PFSK-1 (cell line): ENCODE results near the gene NUP188. TPM values are rescaled to one million over a fixed set of nuclear protein-coding genes. Genes with fewer than 3 reads are reported as not detected.

ENCODE experiments used
- FOXP2 ChIP-seq: optimal IDR thresholded peaks from 2 replicates; pipeline ENCODE3; 2011; ENCODE audit warnings: borderline replicate concordance, control low read depth, inconsistent platforms; ENCODE audit not compliant: insufficient read depth; ENCODE audit errors: extremely low read length, extremely low read depth
- POLR2AphosphoS5 ChIP-seq: IDR thresholded peaks from 2 replicates; pipeline ENCODE4 v1.6.1; 2012; ENCODE audit warnings: low read depth, mild to moderate bottlenecking, control low read depth, low read length, moderate library complexity
- SIN3A ChIP-seq: IDR thresholded peaks from 2 replicates; pipeline ENCODE4 v1.6.1; 2012; ENCODE audit warnings: mild to moderate bottlenecking, low read length, moderate library complexity, borderline replicate concordance; ENCODE audit not compliant: insufficient read depth
- TAF1 ChIP-seq: IDR thresholded peaks from 2 replicates; pipeline ENCODE4 v1.6.1; 2012; ENCODE audit warnings: low read length, control low read depth, borderline replicate concordance; ENCODE audit not compliant: insufficient read depth
- polyA plus RNA-seq: library from polyadenylated mRNA; unstranded; fragments of >200 nt; gene quantifications from one replicate; pipeline ENCODE4 v1.2.1, GENCODE V29; 2012; ENCODE audit warnings: low read depth, missing spikeins; ENCODE audit not compliant: insufficient read length
- TF ChIP-seq, protein P1 (sequence below), 2 experiments: IDR thresholded peaks; 2 replicates each; pipeline versions ENCODE4 v1.6.1 to v1.8.0; 2011 to 2012; ENCODE audit warnings: low read depth in 2 of 2, low read length in 2 of 2, control low read depth in 1 of 2, inconsistent platforms in 1 of 2, mild to moderate bottlenecking in 1 of 2, moderate library complexity in 1 of 2; ENCODE audit not compliant: insufficient read depth in 1 of 2

NUP188 gene, protein sequence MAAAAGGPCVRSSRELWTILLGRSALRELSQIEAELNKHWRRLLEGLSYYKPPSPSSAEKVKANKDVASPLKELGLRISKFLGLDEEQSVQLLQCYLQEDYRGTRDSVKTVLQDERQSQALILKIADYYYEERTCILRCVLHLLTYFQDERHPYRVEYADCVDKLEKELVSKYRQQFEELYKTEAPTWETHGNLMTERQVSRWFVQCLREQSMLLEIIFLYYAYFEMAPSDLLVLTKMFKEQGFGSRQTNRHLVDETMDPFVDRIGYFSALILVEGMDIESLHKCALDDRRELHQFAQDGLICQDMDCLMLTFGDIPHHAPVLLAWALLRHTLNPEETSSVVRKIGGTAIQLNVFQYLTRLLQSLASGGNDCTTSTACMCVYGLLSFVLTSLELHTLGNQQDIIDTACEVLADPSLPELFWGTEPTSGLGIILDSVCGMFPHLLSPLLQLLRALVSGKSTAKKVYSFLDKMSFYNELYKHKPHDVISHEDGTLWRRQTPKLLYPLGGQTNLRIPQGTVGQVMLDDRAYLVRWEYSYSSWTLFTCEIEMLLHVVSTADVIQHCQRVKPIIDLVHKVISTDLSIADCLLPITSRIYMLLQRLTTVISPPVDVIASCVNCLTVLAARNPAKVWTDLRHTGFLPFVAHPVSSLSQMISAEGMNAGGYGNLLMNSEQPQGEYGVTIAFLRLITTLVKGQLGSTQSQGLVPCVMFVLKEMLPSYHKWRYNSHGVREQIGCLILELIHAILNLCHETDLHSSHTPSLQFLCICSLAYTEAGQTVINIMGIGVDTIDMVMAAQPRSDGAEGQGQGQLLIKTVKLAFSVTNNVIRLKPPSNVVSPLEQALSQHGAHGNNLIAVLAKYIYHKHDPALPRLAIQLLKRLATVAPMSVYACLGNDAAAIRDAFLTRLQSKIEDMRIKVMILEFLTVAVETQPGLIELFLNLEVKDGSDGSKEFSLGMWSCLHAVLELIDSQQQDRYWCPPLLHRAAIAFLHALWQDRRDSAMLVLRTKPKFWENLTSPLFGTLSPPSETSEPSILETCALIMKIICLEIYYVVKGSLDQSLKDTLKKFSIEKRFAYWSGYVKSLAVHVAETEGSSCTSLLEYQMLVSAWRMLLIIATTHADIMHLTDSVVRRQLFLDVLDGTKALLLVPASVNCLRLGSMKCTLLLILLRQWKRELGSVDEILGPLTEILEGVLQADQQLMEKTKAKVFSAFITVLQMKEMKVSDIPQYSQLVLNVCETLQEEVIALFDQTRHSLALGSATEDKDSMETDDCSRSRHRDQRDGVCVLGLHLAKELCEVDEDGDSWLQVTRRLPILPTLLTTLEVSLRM (N-terminal part only)
- 49.9 TPM for polyA plus RNA-seq

DNA sequence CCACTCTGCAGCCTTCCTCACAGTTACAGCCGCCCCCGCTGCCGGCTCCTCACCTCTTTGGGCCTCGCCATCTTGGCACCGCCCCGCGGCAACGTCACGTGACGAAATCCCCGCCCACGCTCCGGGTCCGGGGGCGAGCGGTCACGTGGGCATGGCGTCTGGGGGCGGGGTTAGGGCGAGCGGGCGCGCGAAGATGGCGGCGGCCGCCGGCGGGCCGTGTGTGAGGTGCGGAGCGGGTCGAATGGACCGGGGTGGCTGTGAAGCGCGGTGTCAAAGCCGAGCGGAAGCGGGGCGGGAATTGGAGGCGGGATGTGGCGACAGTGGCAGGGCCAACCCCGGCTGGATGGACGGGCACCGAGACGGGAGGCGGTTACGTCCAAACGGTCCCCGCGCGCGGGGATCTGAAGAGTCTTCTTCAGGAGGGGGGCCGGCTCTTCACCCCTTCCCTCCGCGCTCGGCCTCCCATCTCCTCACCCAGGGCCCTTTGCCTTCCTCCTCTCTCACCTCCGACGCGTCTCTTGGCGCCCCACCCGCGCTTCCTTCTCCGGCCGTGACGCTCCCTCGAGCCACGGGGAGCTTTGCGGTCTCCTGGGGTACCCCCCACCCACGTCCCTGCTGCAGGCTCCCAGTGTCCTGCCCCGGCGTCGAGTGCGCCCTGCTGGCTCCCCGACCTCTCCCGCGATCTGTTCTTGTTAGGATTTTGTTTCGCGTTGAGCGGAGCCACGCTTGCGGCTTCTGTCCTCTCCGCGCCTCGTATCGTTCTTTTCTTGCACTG lies at the start of gene NUP188, which contains the start of gene DOLK:
NUP188 (plus strand) TSS at position 173 of the 775 bp plus-strand sequence; CDS start at position 194, 21 bp downstream.
DOLK (minus strand) TSS at position 77 of the 775 bp plus-strand sequence. CDS start 300 bp downstream, outside the sequence.
- TF ChIP-seq FOXP2, result peak; percentile 91
- TF ChIP-seq SIN3A, result 0 out of 2 replicates have a peak, but pooled peaks have one; percentile 74
- TF ChIP-seq, protein P1, sequence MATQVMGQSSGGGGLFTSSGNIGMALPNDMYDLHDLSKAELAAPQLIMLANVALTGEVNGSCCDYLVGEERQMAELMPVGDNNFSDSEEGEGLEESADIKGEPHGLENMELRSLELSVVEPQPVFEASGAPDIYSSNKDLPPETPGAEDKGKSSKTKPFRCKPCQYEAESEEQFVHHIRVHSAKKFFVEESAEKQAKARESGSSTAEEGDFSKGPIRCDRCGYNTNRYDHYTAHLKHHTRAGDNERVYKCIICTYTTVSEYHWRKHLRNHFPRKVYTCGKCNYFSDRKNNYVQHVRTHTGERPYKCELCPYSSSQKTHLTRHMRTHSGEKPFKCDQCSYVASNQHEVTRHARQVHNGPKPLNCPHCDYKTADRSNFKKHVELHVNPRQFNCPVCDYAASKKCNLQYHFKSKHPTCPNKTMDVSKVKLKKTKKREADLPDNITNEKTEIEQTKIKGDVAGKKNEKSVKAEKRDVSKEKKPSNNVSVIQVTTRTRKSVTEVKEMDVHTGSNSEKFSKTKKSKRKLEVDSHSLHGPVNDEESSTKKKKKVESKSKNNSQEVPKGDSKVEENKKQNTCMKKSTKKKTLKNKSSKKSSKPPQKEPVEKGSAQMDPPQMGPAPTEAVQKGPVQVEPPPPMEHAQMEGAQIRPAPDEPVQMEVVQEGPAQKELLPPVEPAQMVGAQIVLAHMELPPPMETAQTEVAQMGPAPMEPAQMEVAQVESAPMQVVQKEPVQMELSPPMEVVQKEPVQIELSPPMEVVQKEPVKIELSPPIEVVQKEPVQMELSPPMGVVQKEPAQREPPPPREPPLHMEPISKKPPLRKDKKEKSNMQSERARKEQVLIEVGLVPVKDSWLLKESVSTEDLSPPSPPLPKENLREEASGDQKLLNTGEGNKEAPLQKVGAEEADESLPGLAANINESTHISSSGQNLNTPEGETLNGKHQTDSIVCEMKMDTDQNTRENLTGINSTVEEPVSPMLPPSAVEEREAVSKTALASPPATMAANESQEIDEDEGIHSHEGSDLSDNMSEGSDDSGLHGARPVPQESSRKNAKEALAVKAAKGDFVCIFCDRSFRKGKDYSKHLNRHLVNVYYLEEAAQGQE (IDR thresholded peaks at IDR 0.05; ENCODE audit: insufficient read depth in 1 of 2, low read depth in 2 of 2, low read length in 2 of 2), result peak in 1 of 2 experiments; percentile 50; a peak in 1 of 4 replicates
- peak; percentile 95 for TF ChIP-seq TAF1
- peak; percentile 88 for TF ChIP-seq POLR2AphosphoS5

DNA sequence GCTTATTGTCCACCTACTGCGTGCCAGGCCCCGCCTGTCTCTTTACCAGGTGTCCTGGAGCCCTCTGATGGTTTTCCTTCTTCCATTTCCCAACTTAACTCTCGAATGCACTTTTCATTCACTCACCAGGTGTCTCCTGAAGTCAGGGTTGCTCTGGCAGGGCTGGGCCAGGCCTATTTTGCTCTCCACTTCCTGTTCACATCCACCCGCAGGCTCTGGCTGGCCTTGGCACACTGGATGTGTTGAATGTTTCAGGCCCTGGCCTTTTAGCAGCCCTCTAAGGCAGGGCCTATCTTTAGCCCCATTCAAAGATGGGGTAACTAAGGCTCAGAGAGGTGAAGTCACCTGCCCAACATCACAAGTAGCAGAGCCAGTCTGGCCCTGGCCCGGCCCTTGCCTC lies 49.1 kb upstream of the NUP188 start:
- TF ChIP-seq POLR2AphosphoS5 (no peak), SIN3A (no peak), FOXP2 (no peak), TAF1 (no peak)
- TF ChIP-seq, protein P1 (IDR thresholded peaks at IDR 0.05; ENCODE audit: insufficient read depth in 1 of 2, low read depth in 2 of 2, low read length in 2 of 2), result no peak

DNA sequence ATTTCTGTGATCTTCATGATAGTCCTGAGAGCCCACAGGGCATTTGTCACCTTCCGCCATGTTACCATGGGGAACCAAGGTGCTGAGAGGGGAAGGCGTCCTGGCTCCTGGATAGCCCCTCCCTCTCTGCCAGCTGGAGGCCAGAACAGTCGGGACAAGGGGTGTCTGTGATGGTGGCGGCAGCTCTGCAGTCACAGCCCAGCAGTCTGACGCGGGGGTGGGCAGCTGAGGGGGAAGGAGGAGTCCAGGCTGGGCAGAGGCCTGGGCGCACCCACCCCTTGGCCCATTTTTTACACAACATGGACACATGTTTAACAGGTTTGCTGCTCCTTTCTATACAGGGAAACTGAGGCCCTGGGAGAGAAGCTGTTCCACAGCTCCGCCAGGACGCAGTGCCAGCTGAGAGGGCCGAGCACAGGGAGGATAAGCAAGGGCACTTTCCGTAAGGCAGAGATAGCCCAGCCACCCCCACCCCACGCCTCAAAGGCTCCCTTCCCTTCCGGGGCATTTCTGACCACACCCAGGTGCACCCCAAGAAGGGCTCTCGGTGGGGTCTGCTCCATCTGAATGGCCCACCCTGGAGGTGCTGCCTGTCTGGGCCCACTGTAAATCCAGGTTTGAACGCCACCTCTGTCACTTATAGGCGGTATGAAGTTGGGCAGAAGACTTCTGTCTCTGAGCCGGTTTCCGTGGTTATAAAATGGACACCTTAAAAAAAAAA lies 48.5 kb upstream of the NUP188 start:
- TF ChIP-seq SIN3A (no peak), POLR2AphosphoS5 (no peak), TAF1 (no peak), FOXP2 (no peak)
- TF ChIP-seq, protein P1 (IDR thresholded peaks at IDR 0.05; ENCODE audit: insufficient read depth in 1 of 2, low read depth in 2 of 2, low read length in 2 of 2), result no peak
